Gastrocnemius medialis (tissue), 4 donors: ENCODE data around the gene SYT17.

Experiments
- POLR2A ChIP-seq, 2 donors: fragments of 450-650 bp; IDR thresholded peaks; one replicate each; pipeline ENCODE4 v1.6.1; 2017; ENCODE audit warnings: antibody characterized with exemption in 2 of 2, mild to moderate bottlenecking in 2 of 2, moderate library complexity in 2 of 2
- TF ChIP-seq, protein P1 (sequence below), 5 experiments: fragments of 450-650 bp in 3 of 5; fragments of 200-600 bp in 2 of 5; sonication (generic) in 2 of 5; IDR thresholded peaks in 4 of 5; conservative IDR thresholded peaks in 1 of 5; 1 replicate in 4 of 5; 2 replicates in 1 of 5; pipeline ENCODE4 v1.5.1; 2016 to 2019; ENCODE audit warnings: antibody characterized with exemption in 5 of 5, mild to moderate bottlenecking in 3 of 5, moderate library complexity in 3 of 5

GRCh38 chr16:19151310-19151709 is 16.7 kb upstream of the SYT17 start:
- TF ChIP-seq, protein P1, sequence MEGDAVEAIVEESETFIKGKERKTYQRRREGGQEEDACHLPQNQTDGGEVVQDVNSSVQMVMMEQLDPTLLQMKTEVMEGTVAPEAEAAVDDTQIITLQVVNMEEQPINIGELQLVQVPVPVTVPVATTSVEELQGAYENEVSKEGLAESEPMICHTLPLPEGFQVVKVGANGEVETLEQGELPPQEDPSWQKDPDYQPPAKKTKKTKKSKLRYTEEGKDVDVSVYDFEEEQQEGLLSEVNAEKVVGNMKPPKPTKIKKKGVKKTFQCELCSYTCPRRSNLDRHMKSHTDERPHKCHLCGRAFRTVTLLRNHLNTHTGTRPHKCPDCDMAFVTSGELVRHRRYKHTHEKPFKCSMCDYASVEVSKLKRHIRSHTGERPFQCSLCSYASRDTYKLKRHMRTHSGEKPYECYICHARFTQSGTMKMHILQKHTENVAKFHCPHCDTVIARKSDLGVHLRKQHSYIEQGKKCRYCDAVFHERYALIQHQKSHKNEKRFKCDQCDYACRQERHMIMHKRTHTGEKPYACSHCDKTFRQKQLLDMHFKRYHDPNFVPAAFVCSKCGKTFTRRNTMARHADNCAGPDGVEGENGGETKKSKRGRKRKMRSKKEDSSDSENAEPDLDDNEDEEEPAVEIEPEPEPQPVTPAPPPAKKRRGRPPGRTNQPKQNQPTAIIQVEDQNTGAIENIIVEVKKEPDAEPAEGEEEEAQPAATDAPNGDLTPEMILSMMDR (IDR thresholded peaks at IDR 0.05 in 4 of 5, conservative IDR thresholded peaks at IDR 0.05 in 1 of 5): no peak
- TF ChIP-seq POLR2A (IDR thresholded peaks at IDR 0.05): no peak
